Liver (tissue), 9 donors: ENCODE results near the gene MYO3B. TPM values are rescaled to one million over a fixed set of nuclear protein-coding genes. Genes with fewer than 3 reads are reported as not detected.

Experiments used
- DNase-seq: peaks from one replicate; pipeline ENCODE4 v3.0.0-alpha.2; 2017; ENCODE audit warnings: low spot score
- H3K27ac ChIP-seq, 2 donors: one replicate each; pipeline ENCODE4 v1.7.0; 2013; ENCODE audit warnings: inconsistent platforms in 2 of 2, low read length in 2 of 2, control low read depth in 1 of 2, low read depth in 1 of 2, mild to moderate bottlenecking in 1 of 2
- H3K27me3 ChIP-seq, 4 donors: one replicate each; pipeline versions ENCODE4 v1.6.1 to v1.7.0; 2013; ENCODE audit warnings: low read length in 3 of 4, inconsistent platforms in 1 of 4, mild to moderate bottlenecking in 1 of 4, moderate library complexity in 1 of 4; ENCODE audit not compliant: control insufficient read depth in 4 of 4, insufficient read depth in 4 of 4
- H3K36me3 ChIP-seq, 4 donors: one replicate each; pipeline versions ENCODE4 v1.6.1 to v1.7.0; 2013; ENCODE audit warnings: low read length in 3 of 4, mild to moderate bottlenecking in 3 of 4, low read depth in 1 of 4, moderate library complexity in 1 of 4; ENCODE audit not compliant: control insufficient read depth in 4 of 4, insufficient read depth in 3 of 4
- H3K4me1 ChIP-seq, 4 donors: one replicate each; pipeline versions ENCODE4 v1.6.1 to v1.7.0; 2013; ENCODE audit warnings: low read length in 3 of 4, mild to moderate bottlenecking in 3 of 4, moderate library complexity in 1 of 4; ENCODE audit not compliant: control insufficient read depth in 4 of 4, insufficient read depth in 4 of 4
- H3K4me3 ChIP-seq, 3 donors: one replicate each; pipeline versions ENCODE4 v1.6.1 to v1.7.0; 2013; ENCODE audit warnings: low read length in 3 of 3, control low read depth in 1 of 3, low read depth in 1 of 3, mild to moderate bottlenecking in 1 of 3
- H3K9ac ChIP-seq, 2 donors: one replicate each; pipeline ENCODE4 v1.7.0; 2013; ENCODE audit warnings: low read length in 2 of 2, mild to moderate bottlenecking in 2 of 2, moderate library complexity in 2 of 2, control low read depth in 1 of 2, low read depth in 1 of 2
- H3K9me3 ChIP-seq, 4 donors: one replicate each; pipeline versions ENCODE4 v1.6.1 to v1.7.0; 2013; ENCODE audit warnings: low read length in 3 of 4; ENCODE audit not compliant: control insufficient read depth in 4 of 4
- ATF3 ChIP-seq: IDR thresholded peaks from 2 replicates; pipeline ENCODE4 v1.6.1; 2016; ENCODE audit warnings: antibody characterized with exemption
- CTCF ChIP-seq: fragments of 150-350 bp; IDR thresholded peaks from 2 replicates; pipeline ENCODE4 v1.5.1; 2017; ENCODE audit warnings: improper control_type of control experiment, low read depth, low read length; ENCODE audit not compliant: missing input control
- EGR1 ChIP-seq, 2 donors: IDR thresholded peaks; 2 replicates each; pipeline ENCODE4 v1.6.1; 2016 to 2018; ENCODE audit warnings: antibody characterized with exemption in 2 of 2, low read depth in 2 of 2
- FOXA2 ChIP-seq: IDR thresholded peaks from 2 replicates; pipeline ENCODE4 v1.6.1; 2016; ENCODE audit warnings: antibody characterized with exemption
- GABPA ChIP-seq, 2 donors: IDR thresholded peaks in 1 of 2; conservative IDR thresholded peaks in 1 of 2; 2 replicates each; pipeline ENCODE4 v1.6.1; 2016; ENCODE audit warnings: antibody characterized with exemption in 2 of 2, mild to moderate bottlenecking in 1 of 2, moderate library complexity in 1 of 2
- HNF4A ChIP-seq, 2 donors: conservative IDR thresholded peaks; 2 replicates each; pipeline ENCODE4 v1.6.1; 2016; ENCODE audit warnings: antibody characterized with exemption in 2 of 2, mild to moderate bottlenecking in 2 of 2
- HNF4G ChIP-seq: IDR thresholded peaks from 2 replicates; pipeline ENCODE4 v1.6.1; 2016; ENCODE audit warnings: antibody characterized with exemption
- JUND ChIP-seq, 2 donors: IDR thresholded peaks; 2 replicates each; pipeline ENCODE4 v1.6.1; 2016; ENCODE audit warnings: antibody characterized with exemption in 2 of 2
- NR2F2 ChIP-seq: IDR thresholded peaks from 2 replicates; pipeline ENCODE4 v1.6.1; 2016; ENCODE audit warnings: antibody characterized with exemption
- REST ChIP-seq: IDR thresholded peaks from 2 replicates; pipeline ENCODE4 v1.6.1; 2016; ENCODE audit warnings: antibody characterized with exemption, mild to moderate bottlenecking
- RXRA ChIP-seq, 2 donors: IDR thresholded peaks; 2 replicates each; pipeline ENCODE4 v1.6.1; 2017 to 2018; ENCODE audit warnings: antibody characterized with exemption in 2 of 2, mild to moderate bottlenecking in 1 of 2
- SP1 ChIP-seq: IDR thresholded peaks from 2 replicates; pipeline ENCODE4 v1.6.1; 2018; ENCODE audit warnings: antibody characterized with exemption, mild to moderate bottlenecking
- TAF1 ChIP-seq: conservative IDR thresholded peaks from 2 replicates; pipeline ENCODE4 v1.6.1; 2016; ENCODE audit warnings: antibody characterized with exemption, mild to moderate bottlenecking
- YY1 ChIP-seq: IDR thresholded peaks from 2 replicates; pipeline ENCODE4 v1.6.1; 2016; ENCODE audit warnings: antibody characterized with exemption, mild to moderate bottlenecking
- ZBTB33 ChIP-seq: IDR thresholded peaks from 2 replicates; pipeline ENCODE4 v1.6.1; 2016; ENCODE audit warnings: antibody characterized with exemption
- WGBS: extraction: QIAGEN DNeasy Blood & Tissue Kit; methylation state at CpG from one replicate; pipeline ENCODE4 v1.1.7; 2013; 5-methylcytosine and 5-hydroxymethylcytosine counted together
- polyA plus RNA-seq, 2 donors: library from polyadenylated mRNA; stranded (reverse) in 1 of 2; unstranded in 1 of 2; fragments of 200-250 nt in 1 of 2; fragments of >200 nt in 1 of 2; fragmentation: Nextera tagmentation in 1 of 2; extraction: Ambion mirVana in 1 of 2; gene quantifications; one replicate each; pipeline versions ENCODE4 v1.2.1 to v1.2.3, GENCODE V29; 2013 to 2015
- total RNA-seq, 2 donors: library from RNA; depleted of rRNA; stranded (reverse); fragments of >200 nt; gene quantifications; one replicate each; pipeline ENCODE4 v1.2.3, GENCODE V29; 2014
- TF ChIP-seq, protein P1 (sequence below): IDR thresholded peaks from 2 replicates; pipeline ENCODE4 v1.6.1; 2016; ENCODE audit warnings: antibody characterized with exemption
- donor health status: healthy.
- donor health status: healthy.
- donor health status: healthy.
- donor health status: healthy.
- donor health status: healthy.

MYO3B gene
- total and polyA plus RNA-seq, 4 donors, result under 0.01 to 0.05 TPM; not detected in 2

- TF ChIP-seq ZBTB33 (no peak), JUND (IDR thresholded peaks at IDR 0.05) (no peak), GABPA (IDR thresholded peaks at IDR 0.05 in 1 of 2, conservative IDR thresholded peaks at IDR 0.05 in 1 of 2) (no peak), CTCF (no peak), YY1 (no peak), FOXA2 (no peak), SP1 (no peak), EGR1 (IDR thresholded peaks at IDR 0.05; ENCODE audit: low read depth in 2 of 2) (no peak)
Observed at GRCh38 chr2:170139276-170139967, 38.5 kb upstream of the MYO3B start (continued).

- no peak for DNase-seq
- TF ChIP-seq JUND (IDR thresholded peaks at IDR 0.05) (no peak), SP1 (no peak), FOXA2 (no peak), RXRA (IDR thresholded peaks at IDR 0.05) (no peak), NR2F2 (no peak), HNF4A (conservative IDR thresholded peaks at IDR 0.05) (no peak), TAF1 (no peak), REST (no peak), GABPA (IDR thresholded peaks at IDR 0.05 in 1 of 2, conservative IDR thresholded peaks at IDR 0.05 in 1 of 2) (no peak), HNF4G (no peak), ATF3 (no peak), ZBTB33 (no peak), EGR1 (IDR thresholded peaks at IDR 0.05; ENCODE audit: low read depth in 2 of 2) (no peak)
- TF ChIP-seq, protein P1, sequence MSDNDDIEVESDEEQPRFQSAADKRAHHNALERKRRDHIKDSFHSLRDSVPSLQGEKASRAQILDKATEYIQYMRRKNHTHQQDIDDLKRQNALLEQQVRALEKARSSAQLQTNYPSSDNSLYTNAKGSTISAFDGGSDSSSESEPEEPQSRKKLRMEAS, result no peak
- no peak overlapping the region for H3K9ac ChIP-seq
- no peaks in the 10 kb centered on the region for H3K36me3 ChIP-seq
- H3K27ac ChIP-seq, result no peak overlapping the region
- WGBS, result 91% methylated on average over 5 of the region's 5 CpGs
- H3K9me3 ChIP-seq, result no peaks in the 10 kb centered on the region
- no peak overlapping the region for H3K4me3 ChIP-seq
- peaks cover 0 to 3% (median 0%) of the 10 kb centered on the region in 4 donors for H3K27me3 ChIP-seq
- no peaks in the 10 kb centered on the region for H3K4me1 ChIP-seq
Observed at GRCh38 chr2:170140561-170140960, 37.4 kb upstream of the MYO3B start.
